NT2/D1 (cell line): ENCODE measurements around the gene KRTAP10-3.

Source experiments
- SUZ12 ChIP-seq: IDR thresholded peaks from 2 replicates; pipeline ENCODE4 v1.6.1; 2011; ENCODE audit not compliant: insufficient read length, insufficient read depth; ENCODE audit errors: extremely low read depth
- YY1 ChIP-seq: IDR thresholded peaks from 2 replicates; pipeline ENCODE4 v1.6.1; 2011; ENCODE audit not compliant: insufficient read length, insufficient read depth
- ZNF274 ChIP-seq: IDR thresholded peaks from 2 replicates; pipeline ENCODE4 v1.6.1; 2011; ENCODE audit warnings: mild to moderate bottlenecking, low read depth, low read length

DNA sequence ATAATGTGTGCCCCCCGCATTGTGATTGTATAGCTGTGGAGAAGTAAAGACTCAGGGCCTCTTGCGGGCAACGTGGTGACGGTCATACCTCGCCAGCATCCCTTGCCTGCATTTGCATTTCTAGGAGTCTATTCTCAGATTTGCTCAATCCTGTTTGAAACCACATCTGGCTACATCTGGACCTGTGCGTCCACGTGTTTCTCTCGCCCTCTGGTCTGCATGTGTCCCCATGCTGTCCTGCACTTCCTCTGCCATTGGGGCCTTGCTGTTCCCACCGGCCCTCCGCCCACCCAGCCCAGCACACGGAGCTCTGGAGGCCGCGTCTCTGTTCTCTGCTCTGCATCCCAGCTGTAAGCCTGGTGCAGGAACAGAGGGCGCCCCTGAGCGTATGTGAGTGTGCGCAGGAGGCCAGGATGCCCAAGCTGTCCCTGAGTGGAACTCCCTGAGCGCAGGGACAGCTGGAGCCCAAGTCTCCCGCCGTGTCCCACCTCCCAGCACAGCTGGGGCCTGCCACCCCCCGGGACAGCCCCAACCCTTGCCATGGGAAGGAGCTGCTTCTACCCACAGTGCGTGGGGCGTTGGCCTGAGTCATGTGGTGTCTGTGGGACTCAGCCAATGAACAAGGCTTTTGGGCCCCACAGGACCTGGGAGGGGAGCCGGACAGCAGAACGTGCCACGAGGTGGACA lies 8.9 kb downstream of the KRTAP10-3 start:
- TF ChIP-seq YY1 (no peak), ZNF274 (no peak), SUZ12 (no peak)
